ENCODE results near the gene MAGI2. TPM values are rescaled to one million over a fixed set of nuclear protein-coding genes. Genes with fewer than 3 reads are reported as not detected.

The MAGI2 gene
- total RNA-seq, 1 donor from 2014 or later: 0.38 TPM

- intact Hi-C loops (cut with micrococcal nuclease): no loop called here
- Mint-ChIP-seq H3K27ac (no peak overlapping the region), H3K36me3 (ENCODE audit: low read depth) (no peaks in the 10 kb centered on the region), H3K9me3 (no peaks in the 10 kb centered on the region), H3K4me1 (no peaks in the 10 kb centered on the region), H3K27me3 (no peaks in the 10 kb centered on the region), H3K4me3 (no peak overlapping the region)
- ChIA-PET CTCF (no interaction called here), POLR2A (no interaction called here)
- TF ChIP-seq, protein P1, sequence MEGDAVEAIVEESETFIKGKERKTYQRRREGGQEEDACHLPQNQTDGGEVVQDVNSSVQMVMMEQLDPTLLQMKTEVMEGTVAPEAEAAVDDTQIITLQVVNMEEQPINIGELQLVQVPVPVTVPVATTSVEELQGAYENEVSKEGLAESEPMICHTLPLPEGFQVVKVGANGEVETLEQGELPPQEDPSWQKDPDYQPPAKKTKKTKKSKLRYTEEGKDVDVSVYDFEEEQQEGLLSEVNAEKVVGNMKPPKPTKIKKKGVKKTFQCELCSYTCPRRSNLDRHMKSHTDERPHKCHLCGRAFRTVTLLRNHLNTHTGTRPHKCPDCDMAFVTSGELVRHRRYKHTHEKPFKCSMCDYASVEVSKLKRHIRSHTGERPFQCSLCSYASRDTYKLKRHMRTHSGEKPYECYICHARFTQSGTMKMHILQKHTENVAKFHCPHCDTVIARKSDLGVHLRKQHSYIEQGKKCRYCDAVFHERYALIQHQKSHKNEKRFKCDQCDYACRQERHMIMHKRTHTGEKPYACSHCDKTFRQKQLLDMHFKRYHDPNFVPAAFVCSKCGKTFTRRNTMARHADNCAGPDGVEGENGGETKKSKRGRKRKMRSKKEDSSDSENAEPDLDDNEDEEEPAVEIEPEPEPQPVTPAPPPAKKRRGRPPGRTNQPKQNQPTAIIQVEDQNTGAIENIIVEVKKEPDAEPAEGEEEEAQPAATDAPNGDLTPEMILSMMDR (IDR thresholded peaks at IDR 0.05): no peak
- ATAC-seq (ENCODE audit: low read depth) (no peak), DNase-seq (no peak)
Measured at GRCh38 chr7:79236352-79237028, 217.0 kb downstream of the MAGI2 start.

DNA sequence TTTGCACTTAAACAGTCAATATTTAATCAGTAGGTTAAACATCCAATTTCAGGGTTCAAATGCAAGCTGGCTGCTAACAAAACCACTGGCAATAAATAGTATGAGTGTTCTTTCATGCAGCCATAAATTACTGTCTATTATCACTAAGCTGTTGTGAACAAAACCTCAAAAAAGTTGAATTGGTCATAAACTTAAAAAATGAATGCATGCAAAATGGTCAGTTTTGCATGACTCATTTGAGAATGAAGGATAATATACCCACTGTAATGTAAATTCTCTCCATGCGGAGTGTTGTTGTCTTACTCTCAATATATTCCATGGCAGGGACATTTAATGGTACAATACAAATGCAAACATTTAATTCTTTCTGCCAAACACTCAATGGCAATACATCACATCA lies 226.4 kb downstream of the MAGI2 start:
- intact Hi-C loops (cut with micrococcal nuclease): no loop called here
- ChIA-PET CTCF (no interaction called here), POLR2A (no interaction called here)
- Mint-ChIP-seq H3K36me3 (ENCODE audit: low read depth) (no peaks in the 10 kb centered on the region), H3K9me3 (peaks cover 3% of the 10 kb centered on the region), H3K27ac (no peak overlapping the region), H3K27me3 (no peaks in the 10 kb centered on the region), H3K4me3 (no peak overlapping the region), H3K4me1 (no peaks in the 10 kb centered on the region)
- ATAC-seq (ENCODE audit: low read depth): no peak
- TF ChIP-seq, protein P1 (IDR thresholded peaks at IDR 0.05): no peak
- DNase-seq: no peak

- TF ChIP-seq, protein P1 (IDR thresholded peaks at IDR 0.05): no peak
- Mint-ChIP-seq H3K4me1 (no peaks in the 10 kb centered on the region), H3K4me3 (no peak overlapping the region), H3K9me3 (no peaks in the 10 kb centered on the region), H3K27ac (no peak overlapping the region), H3K36me3 (ENCODE audit: low read depth) (no peaks in the 10 kb centered on the region), H3K27me3 (no peaks in the 10 kb centered on the region)
- POLR2A ChIA-PET: no interaction called here
- ATAC-seq (ENCODE audit: low read depth) (no peak), DNase-seq (no peak)
- CTCF ChIA-PET: no interaction called here
- intact Hi-C loops (cut with micrococcal nuclease): no loop called here
Measured at GRCh38 chr7:79221211-79221610, 232.3 kb downstream of the MAGI2 start.

DNA sequence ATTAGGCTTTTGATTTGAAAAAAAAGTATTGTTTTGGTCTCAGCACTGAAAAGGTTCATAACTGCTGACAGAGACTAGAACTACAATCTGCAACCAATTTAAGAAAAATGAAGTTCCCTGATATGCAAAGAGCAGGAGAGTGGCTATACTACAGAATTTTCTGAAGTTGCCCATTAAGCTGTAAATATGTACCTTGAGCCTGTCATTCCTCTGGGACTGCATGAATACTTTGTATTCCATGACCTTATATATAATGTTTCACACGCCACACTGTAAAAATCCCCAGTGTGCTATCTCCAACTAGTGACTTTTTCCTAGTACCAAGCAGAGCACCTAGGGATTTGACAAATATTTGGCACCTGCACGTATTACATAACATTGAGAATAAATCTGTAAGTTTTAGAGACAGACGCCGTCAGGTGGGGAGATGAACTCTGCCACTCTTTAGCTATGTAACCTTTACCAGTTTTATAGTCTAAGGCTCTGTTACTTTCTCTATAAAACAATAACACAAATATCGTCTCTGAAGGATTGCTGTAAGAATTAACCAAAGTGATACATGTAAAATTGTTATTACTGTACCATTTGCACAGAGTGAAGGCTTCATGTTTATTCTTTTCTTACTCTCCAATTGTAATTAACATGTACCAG lies 235.4 kb downstream of the MAGI2 start:
- no peak for DNase-seq
- Mint-ChIP-seq H3K4me1 (no peaks in the 10 kb centered on the region), H3K27ac (no peak overlapping the region), H3K4me3 (no peak overlapping the region), H3K36me3 (ENCODE audit: low read depth) (no peaks in the 10 kb centered on the region), H3K9me3 (no peaks in the 10 kb centered on the region), H3K27me3 (no peaks in the 10 kb centered on the region)
- POLR2A ChIA-PET: no interaction called here
- CTCF ChIA-PET: no interaction called here
- intact Hi-C loops (cut with micrococcal nuclease): no loop called here
- TF ChIP-seq, protein P1 (IDR thresholded peaks at IDR 0.05): no peak
- ATAC-seq (ENCODE audit: low read depth): no peak

DNA sequence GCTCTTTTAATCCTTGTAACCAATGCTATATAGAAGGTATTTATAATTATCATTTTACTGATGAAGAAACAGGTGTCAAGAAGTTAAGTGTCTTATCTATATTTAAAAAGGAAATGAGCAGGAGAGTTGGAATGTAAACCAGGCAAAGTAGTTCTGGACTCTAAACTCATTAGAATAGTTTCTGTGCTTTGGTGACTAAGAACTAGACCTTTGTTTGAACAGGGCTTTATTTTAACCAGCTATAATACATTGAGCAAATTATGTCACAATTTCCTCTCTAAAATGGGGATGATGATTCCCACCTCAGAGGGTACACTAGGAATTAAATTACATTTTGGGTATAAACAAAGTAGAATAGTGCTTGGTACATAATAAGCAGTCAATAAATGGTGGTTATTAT lies 236.0 kb downstream of the MAGI2 start:
- DNase-seq: no peak
- CTCF ChIA-PET: no interaction called here
- TF ChIP-seq, protein P1 (IDR thresholded peaks at IDR 0.05): no peak
- no peaks in the 10 kb centered on the region for H3K9me3 Mint-ChIP-seq
- no peak for ATAC-seq (ENCODE audit: low read depth)
- H3K36me3 Mint-ChIP-seq (ENCODE audit: low read depth): no peaks in the 10 kb centered on the region
- intact Hi-C loops (cut with micrococcal nuclease): no loop called here
- no peaks in the 10 kb centered on the region for H3K27me3 Mint-ChIP-seq
- no peaks in the 10 kb centered on the region for H3K4me1 Mint-ChIP-seq
- no peak overlapping the region for H3K27ac Mint-ChIP-seq
- POLR2A ChIA-PET: no interaction called here
- no peak overlapping the region for H3K4me3 Mint-ChIP-seq

Measured in activated B cell treated with CpG ODN at 0.5 μM for 24 hours (primary cell).